ENCODE measurements around the gene FLOT2. TPM values are rescaled to one million over a fixed set of nuclear protein-coding genes. Genes with fewer than 3 reads are reported as not detected.
A peak's percentile ranks its signal among the peaks of the same experiment; 100 is the strongest.

The FLOT2 gene
- total and polyA plus RNA-seq, 2 of the 8 experiments (the other 6 are each of a cell fraction or from before 2014, with no cell fraction given), result 116 to 189 TPM

DNA sequence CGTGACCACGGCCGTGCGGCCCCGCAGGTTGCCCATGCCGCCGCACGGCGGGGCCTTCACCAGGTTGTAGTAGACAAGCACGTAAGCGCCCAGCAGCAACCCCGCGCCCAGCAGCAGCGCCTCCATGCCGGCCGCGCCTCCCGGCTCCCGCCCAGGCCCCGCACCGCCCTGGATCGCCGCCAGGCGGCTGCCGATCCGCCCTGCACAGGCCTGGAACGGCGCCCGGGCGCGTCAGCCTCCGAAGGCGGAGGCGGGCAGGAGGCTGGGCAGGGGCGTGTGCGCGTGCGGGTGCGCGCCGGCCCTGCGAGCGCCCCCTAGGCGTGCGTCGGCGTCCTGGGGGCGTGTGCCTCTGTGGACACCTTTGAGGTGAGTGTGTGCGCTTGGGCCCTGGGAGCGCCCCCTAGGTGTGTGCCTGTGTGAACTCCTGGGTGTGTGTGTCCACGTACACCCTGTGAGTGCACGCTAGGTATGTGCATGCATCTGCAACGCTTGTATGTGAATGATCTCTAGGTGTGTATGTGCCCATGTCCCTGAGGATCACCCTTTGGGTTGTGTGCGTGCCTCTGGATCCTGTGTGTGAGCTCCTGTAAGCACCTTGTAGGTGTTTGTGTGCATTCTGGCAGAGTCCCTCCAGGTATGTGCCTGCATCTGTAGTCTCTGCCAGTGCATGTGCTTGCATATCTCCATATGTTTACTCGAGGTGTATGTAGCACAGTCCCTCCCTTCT, 5.4 kb upstream of the FLOT2 start, which contains the start of gene DHRS13 (continued):
- 0 out of 2 replicates have a peak, but pooled peaks have one; percentile 58 for TF ChIP-seq PHF8 (conservative IDR thresholded peaks at IDR 0.05; ENCODE audit: low read depth, low read length)
- no peak for TF ChIP-seq CHD2 (IDR thresholded peaks at IDR 0.05; ENCODE audit: low read length)
- TF ChIP-seq, protein P1, sequence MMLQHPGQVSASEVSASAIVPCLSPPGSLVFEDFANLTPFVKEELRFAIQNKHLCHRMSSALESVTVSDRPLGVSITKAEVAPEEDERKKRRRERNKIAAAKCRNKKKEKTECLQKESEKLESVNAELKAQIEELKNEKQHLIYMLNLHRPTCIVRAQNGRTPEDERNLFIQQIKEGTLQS (IDR thresholded peaks at IDR 0.05; ENCODE audit: insufficient read depth, low read depth, low read length), result peak; percentile 73; the same call in 1 of the 2 replicates
- peak; percentile 72; the same call in 1 of the 2 replicates for TF ChIP-seq TCF12 (IDR thresholded peaks at IDR 0.05; ENCODE audit: low read depth, low read length)
- TF ChIP-seq SAP30 (IDR thresholded peaks at IDR 0.05; ENCODE audit: insufficient read depth, insufficient replicate concordance, low read length), result no peak
- 0 out of 2 replicates have a peak, but pooled peaks have one; percentile 32 for TF ChIP-seq TBP (IDR thresholded peaks at IDR 0.05; ENCODE audit: low read depth, low read length)
- peak; percentile 80; the same call in 1 of the 2 replicates for TF ChIP-seq BACH1 (IDR thresholded peaks at IDR 0.05; ENCODE audit: low read length)
- TF ChIP-seq TEAD4 (IDR thresholded peaks at IDR 0.05; ENCODE audit: low read depth, low read length), result 0 out of 2 replicates have a peak, but pooled peaks have one; percentile 3
- TF ChIP-seq, protein P2, sequence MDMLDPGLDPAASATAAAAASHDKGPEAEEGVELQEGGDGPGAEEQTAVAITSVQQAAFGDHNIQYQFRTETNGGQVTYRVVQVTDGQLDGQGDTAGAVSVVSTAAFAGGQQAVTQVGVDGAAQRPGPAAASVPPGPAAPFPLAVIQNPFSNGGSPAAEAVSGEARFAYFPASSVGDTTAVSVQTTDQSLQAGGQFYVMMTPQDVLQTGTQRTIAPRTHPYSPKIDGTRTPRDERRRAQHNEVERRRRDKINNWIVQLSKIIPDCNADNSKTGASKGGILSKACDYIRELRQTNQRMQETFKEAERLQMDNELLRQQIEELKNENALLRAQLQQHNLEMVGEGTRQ (IDR thresholded peaks at IDR 0.05; ENCODE audit: low read length), result no peak
- TF ChIP-seq SP1 (IDR thresholded peaks at IDR 0.05; ENCODE audit: low read depth, low read length), result peak; percentile 63; the same call in 1 of the 2 replicates
- no peak for TF ChIP-seq SIRT6 (IDR thresholded peaks at IDR 0.05; ENCODE audit: low read length)
- TF ChIP-seq POLR2A (IDR thresholded peaks at IDR 0.05; ENCODE audit: control extremely low read depth in 1 of 2, low read depth in 2 of 2, low read length in 2 of 2), result no peak
- TF ChIP-seq POLR2AphosphoS5 (IDR thresholded peaks at IDR 0.05; ENCODE audit: low read depth, low read length), result peak; percentile 75; the same call in 1 of the 2 replicates
- peak; percentile 99 for TF ChIP-seq KDM1A (IDR thresholded peaks at IDR 0.05; ENCODE audit: borderline replicate concordance, low read length)
- peak in 1 of 2 experiments; percentile 50; a peak in 2 of 4 replicates for TF ChIP-seq HDAC2 (IDR thresholded peaks at IDR 0.05; ENCODE audit: borderline replicate concordance in 1 of 2, low read depth in 2 of 2, low read length in 2 of 2)
- TF ChIP-seq SIX5 (IDR thresholded peaks at IDR 0.05; ENCODE audit: low read depth, low read length), result no peak
- TF ChIP-seq NRF1 (IDR thresholded peaks at IDR 0.05; ENCODE audit: low read depth, low read length), result peak; percentile 43; the same call in 1 of the 2 replicates
- no peak for TF ChIP-seq POU5F1 (IDR thresholded peaks at IDR 0.05; ENCODE audit: low read depth, low read length)
- TF ChIP-seq, protein P3, sequence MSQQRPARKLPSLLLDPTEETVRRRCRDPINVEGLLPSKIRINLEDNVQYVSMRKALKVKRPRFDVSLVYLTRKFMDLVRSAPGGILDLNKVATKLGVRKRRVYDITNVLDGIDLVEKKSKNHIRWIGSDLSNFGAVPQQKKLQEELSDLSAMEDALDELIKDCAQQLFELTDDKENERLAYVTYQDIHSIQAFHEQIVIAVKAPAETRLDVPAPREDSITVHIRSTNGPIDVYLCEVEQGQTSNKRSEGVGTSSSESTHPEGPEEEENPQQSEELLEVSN (IDR thresholded peaks at IDR 0.05), result no peak; the same call in 1 of the 2 replicates
- TF ChIP-seq, protein P4, sequence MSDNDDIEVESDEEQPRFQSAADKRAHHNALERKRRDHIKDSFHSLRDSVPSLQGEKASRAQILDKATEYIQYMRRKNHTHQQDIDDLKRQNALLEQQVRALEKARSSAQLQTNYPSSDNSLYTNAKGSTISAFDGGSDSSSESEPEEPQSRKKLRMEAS (IDR thresholded peaks at IDR 0.05), result peak; percentile 86
- no peak for TF ChIP-seq SUZ12 (IDR thresholded peaks at IDR 0.05; ENCODE audit: low read length)

Data from H1 (cell line).